ENCODE data around the gene ROCK2. TPM values are rescaled to one million over a fixed set of nuclear protein-coding genes. Genes with fewer than 3 reads are reported as not detected.

ROCK2 gene
- total and polyA plus RNA-seq, 10 donors: 4.0 to 89.6 (median 65.8) TPM

GRCh38 chr2:11389551-11390398 lies 45.3 kb upstream of the ROCK2 start:
- intact Hi-C loops (cut with DNase I; ENCODE audit: low total_unique reads): no loop called here
- Histone ChIP-seq H3K27ac (no peak overlapping the region), H3K27me3 (replicated peaks in 1 of 7) (no peaks in the 10 kb centered on the region), H3K4me3 (no peak overlapping the region), H3K9me3 (no peaks in the 10 kb centered on the region), H3K4me1 (peaks cover 0 to 45% (median 20%) of the 10 kb centered on the region in 6 donors), H3K36me3 (no peaks in the 10 kb centered on the region)
- 84 to 91% (median 85%) methylated on average over 18 of the region's 18 CpGs for WGBS, 5 donors
- no peak for DNase-seq
- TF ChIP-seq POLR2A (IDR thresholded peaks at IDR 0.05) (no peak), POLR2AphosphoS5 (IDR thresholded peaks at IDR 0.05) (no peak), CTCF (IDR thresholded peaks at IDR 0.05 in 8 of 11, conservative IDR thresholded peaks at IDR 0.05 in 3 of 11) (no peak)

- 82 to 93% (median 90%) methylated on average over 6 of the region's 6 CpGs for WGBS, 5 donors
- TF ChIP-seq CTCF (IDR thresholded peaks at IDR 0.05 in 8 of 11, conservative IDR thresholded peaks at IDR 0.05 in 3 of 11): no peak
- no peak for TF ChIP-seq POLR2AphosphoS5 (IDR thresholded peaks at IDR 0.05)
- no peak for TF ChIP-seq POLR2A (IDR thresholded peaks at IDR 0.05)
- H3K27me3 ChIP-seq (replicated peaks in 1 of 7): no peaks in the 10 kb centered on the region
- intact Hi-C loops (cut with DNase I; ENCODE audit: low total_unique reads): no loop called here
- H3K27ac ChIP-seq: no peak overlapping the region
- H3K4me3 ChIP-seq: no peak overlapping the region
- H3K4me1 ChIP-seq: peaks cover 0 to 45% (median 20%) of the 10 kb centered on the region in 6 donors
- no peak for DNase-seq
- no peaks in the 10 kb centered on the region for H3K36me3 ChIP-seq
- H3K9me3 ChIP-seq: no peaks in the 10 kb centered on the region
Observed at GRCh38 chr2:11389052-11389420, 44.6 kb upstream of the ROCK2 start.

- WGBS, 5 donors: 56 to 74% (median 60%) methylated on average over 8 of the region's 8 CpGs
- H3K4me3 ChIP-seq: no peak overlapping the region
- no peak for TF ChIP-seq POLR2A (IDR thresholded peaks at IDR 0.05)
- TF ChIP-seq POLR2AphosphoS5 (IDR thresholded peaks at IDR 0.05): no peak
- no peak for TF ChIP-seq CTCF (IDR thresholded peaks at IDR 0.05 in 8 of 11, conservative IDR thresholded peaks at IDR 0.05 in 3 of 11)
- H3K4me1 ChIP-seq: peaks cover 0 to 45% (median 20%) of the 10 kb centered on the region in 6 donors
- H3K36me3 ChIP-seq: no peaks in the 10 kb centered on the region
- H3K27me3 ChIP-seq (replicated peaks in 1 of 7): no peaks in the 10 kb centered on the region
- H3K9me3 ChIP-seq: no peaks in the 10 kb centered on the region
- H3K27ac ChIP-seq: no peak overlapping the region
- intact Hi-C loops (cut with DNase I; ENCODE audit: low total_unique reads): no loop called here
- DNase-seq: no peak
Observed at GRCh38 chr2:11388262-11389051, 44.0 kb upstream of the ROCK2 start.

GRCh38 chr2:11387843-11388242 lies 43.4 kb upstream of the ROCK2 start:
- DNase-seq: no peak
- H3K27ac ChIP-seq: no peak overlapping the region
- no peak overlapping the region for H3K4me3 ChIP-seq
- WGBS, 5 donors: 80 to 92% (median 82%) methylated on average over 8 of the region's 8 CpGs
- H3K27me3 ChIP-seq (replicated peaks in 1 of 7): no peaks in the 10 kb centered on the region
- H3K4me1 ChIP-seq: peaks cover 0 to 45% (median 19%) of the 10 kb centered on the region in 6 donors
- intact Hi-C loops (cut with DNase I; ENCODE audit: low total_unique reads): no loop called here
- no peaks in the 10 kb centered on the region for H3K36me3 ChIP-seq
- H3K9me3 ChIP-seq: no peaks in the 10 kb centered on the region
- TF ChIP-seq POLR2A (IDR thresholded peaks at IDR 0.05) (no peak), CTCF (IDR thresholded peaks at IDR 0.05 in 8 of 11, conservative IDR thresholded peaks at IDR 0.05 in 3 of 11) (no peak), POLR2AphosphoS5 (IDR thresholded peaks at IDR 0.05) (no peak)
